ENCODE results near the gene FAM76B.

The FAM76B gene

GRCh38 chr11:95728790-95729189, 60.8 kb downstream of the FAM76B start:
- DNase-seq = no peak

- no peak for DNase-seq
These were observed 61.5 kb downstream of the FAM76B start for GRCh38 chr11:95728094-95728493.

GRCh38 chr11:95727620-95728019, 62.0 kb downstream of the FAM76B start:
- no peak for DNase-seq

- DNase-seq = no peak
These were observed 62.5 kb downstream of the FAM76B start for GRCh38 chr11:95727111-95727510.

GRCh38 chr11:95725196-95725595, 64.4 kb downstream of the FAM76B start:
- DNase-seq = no peak

GRCh38 chr11:95723361-95723942, 66.1 kb downstream of the FAM76B start:
- no peak for DNase-seq

GRCh38 chr11:95720195-95720594, 69.4 kb downstream of the FAM76B start:
- DNase-seq = no peak
